IPS-NIHi11 (cell line): Measurements from ENCODE around the gene KLHL21.
"Not testable (repeated sequence)": the region's sequence is repeated elsewhere in the genome, so short reads cannot be mapped to it uniquely, and the experiment has no call there.

Source experiments
- DNase-seq: peaks from one replicate; pipeline ENCODE4 v3.0.0; 2012; ENCODE audit warnings: mixed read lengths, low spot score

Gene KLHL21

DNA sequence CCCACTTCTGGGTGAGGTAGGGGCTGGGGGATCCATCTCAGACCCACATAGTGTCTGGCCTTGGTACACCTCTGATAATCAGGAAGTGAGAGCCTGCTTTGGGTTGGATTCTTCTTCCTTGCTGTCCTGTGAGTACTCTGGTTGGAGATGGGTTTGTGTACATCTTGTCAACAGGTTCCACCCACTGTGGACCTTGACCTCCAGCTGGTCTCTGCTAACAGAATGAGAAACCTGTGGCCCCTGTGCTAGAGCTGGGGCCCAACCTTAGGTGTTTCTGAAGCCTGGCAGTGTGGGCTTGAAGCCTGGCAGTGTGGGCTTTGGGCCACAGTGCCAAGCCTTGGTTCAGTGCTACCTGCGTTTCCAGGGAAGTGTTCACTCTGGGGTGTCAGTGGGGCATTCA lies 20.3 kb downstream of the KLHL21 start:
- no peak for DNase-seq

DNA sequence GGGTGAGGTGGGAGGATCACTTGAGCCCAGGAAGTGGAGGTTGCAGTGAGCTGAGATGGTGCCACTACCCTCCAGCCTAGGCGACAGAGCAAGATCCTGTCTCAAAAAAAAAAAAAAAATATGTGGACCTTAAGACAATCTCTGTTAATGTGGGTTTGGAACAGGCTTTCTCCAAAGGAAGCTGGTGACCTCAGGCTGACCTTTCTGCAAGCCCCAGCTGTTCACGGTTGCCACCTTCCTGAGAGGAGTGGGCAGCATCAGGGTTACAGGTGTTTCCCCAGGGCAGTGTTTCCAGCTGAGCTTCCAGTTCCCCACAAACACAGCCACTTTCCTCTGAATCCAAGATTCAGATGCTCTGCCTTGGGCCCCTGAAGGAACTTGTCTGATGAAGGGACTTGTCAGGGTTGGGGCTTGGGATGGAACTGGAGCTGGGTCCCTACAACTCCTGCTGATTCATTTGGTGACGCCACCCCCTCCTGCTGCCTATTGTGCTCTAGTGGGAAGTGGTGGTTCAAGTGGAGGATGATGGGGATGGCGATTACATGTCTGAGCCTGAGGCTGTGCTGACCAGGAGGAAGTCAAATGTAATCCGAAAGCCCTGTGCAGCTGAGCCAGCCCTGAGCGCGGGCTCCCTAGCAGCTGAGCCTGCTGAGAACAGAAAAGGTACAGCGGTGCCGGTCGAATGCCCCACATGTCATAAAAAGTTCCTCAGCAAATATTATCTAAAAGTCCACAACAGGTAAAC lies 20.9 kb downstream of the KLHL21 start:
- DNase-seq = no peak

DNA sequence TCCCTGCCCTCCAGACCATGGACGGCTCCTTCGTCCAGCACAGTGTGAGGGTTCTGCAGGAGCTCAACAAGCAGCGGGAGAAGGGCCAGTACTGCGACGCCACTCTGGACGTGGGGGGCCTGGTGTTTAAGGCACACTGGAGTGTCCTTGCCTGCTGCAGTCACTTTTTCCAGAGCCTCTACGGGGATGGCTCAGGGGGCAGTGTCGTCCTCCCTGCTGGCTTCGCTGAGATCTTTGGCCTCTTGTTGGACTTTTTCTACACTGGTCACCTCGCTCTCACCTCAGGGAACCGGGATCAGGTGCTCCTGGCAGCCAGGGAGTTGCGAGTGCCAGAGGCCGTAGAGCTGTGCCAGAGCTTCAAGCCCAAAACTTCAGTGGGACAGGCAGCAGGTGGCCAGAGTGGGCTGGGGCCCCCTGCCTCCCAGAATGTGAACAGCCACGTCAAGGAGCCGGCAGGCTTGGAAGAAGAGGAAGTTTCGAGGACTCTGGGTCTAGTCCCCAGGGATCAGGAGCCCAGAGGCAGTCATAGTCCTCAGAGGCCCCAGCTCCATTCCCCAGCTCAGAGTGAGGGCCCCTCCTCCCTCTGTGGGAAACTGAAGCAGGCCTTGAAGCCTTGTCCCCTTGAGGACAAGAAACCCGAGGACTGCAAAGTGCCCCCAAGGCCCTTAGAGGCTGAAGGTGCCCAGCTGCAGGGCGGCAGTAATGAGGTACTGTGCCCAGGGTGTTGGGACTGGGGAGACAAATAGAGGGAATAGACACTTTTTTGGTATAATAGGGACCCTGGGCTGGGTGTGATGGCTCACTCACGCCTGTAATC lies 21.9 kb downstream of the KLHL21 start:
- no peak for DNase-seq

DNA sequence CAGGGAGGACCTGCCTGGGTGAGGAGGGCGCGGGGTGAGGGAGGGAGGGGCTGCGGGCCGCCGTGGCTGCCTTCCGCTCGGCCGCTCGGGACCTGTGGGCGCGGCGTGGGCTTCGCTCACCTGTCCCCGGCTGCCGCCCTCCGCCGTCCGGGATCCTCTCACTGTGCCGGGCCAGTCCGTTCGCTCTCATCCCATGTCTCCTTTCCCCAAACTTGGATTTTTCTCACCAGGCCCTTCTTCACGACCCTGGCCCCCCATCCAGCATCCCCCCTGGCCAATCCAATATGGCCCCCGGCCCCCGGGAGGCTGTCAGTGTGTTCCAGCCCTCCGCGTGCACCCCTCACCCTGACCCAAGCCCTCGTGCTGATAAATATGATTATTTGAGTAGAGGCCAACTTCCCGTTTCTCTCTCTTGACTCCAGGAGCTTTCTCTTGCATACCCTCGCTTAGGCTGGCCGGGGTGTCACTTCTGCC lies 22.5 kb downstream of the KLHL21 start:
- no peak for DNase-seq

DNA sequence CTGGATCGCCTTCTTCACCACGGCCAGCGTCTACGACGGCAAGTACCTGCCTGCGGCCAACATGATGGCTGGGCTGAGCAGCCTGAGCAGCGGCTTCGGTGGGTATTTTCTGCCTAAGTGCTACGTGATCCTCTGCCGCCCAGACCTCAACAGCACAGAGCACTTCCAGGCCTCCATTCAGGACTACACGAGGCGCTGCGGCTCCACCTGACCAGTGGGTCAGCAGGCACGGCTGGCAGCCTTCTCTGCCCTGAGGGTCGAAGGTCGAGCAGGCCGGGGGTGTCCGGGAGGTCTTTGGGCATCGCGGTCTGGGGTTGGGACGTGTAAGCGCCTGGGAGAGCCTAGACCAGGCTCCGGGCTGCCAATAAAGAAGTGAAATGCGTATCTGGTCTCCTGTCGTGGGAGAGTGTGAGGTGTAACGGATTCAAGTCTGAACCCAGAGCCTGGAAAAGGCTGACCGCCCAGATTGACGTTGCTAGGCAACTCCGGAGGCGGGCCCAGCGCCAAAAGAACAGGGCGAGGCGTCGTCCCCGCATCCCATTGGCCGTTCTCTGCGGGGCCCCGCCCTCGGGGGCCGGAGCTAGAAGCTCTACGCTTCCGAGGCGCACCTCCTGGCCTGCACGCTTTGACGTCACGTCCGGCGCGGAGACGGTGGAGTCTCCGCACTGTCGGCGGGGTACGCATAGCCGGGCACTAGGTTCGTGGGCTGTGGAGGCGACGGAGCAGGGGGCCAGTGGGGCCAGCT lies 23.1 kb downstream of the KLHL21 start, which contains the start of gene ZBTB48:
Gene ZBTB48, plus strand, starts transcription at position 621 of the 745 bp plus-strand sequence. CDS start 616 bp downstream, outside the sequence.
- peak; percentile 100 for DNase-seq

DNA sequence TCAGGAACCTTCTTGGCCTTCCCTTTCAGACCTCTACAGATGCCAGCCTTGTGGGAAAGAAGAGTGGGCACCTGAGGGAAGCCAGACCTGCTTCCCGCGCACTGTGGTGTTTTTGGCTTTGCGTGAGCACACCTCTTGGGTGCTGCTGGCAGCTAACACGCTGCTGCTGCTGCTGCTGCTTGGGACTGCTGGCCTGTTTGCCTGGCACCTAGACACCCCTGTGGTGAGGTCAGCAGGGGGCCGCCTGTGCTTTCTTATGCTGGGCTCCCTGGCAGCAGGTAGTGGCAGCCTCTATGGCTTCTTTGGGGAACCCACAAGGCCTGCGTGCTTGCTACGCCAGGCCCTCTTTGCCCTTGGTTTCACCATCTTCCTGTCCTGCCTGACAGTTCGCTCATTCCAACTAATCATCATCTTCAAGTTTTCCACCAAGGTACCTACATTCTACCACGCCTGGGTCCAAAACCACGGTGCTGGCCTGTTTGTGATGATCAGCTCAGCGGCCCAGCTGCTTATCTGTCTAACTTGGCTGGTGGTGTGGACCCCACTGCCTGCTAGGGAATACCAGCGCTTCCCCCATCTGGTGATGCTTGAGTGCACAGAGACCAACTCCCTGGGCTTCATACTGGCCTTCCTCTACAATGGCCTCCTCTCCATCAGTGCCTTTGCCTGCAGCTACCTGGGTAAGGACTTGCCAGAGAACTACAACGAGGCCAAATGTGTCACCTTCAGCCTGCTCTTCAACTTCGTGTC lies 23.9 kb downstream of the KLHL21 start:
- DNase-seq = no peak

DNA sequence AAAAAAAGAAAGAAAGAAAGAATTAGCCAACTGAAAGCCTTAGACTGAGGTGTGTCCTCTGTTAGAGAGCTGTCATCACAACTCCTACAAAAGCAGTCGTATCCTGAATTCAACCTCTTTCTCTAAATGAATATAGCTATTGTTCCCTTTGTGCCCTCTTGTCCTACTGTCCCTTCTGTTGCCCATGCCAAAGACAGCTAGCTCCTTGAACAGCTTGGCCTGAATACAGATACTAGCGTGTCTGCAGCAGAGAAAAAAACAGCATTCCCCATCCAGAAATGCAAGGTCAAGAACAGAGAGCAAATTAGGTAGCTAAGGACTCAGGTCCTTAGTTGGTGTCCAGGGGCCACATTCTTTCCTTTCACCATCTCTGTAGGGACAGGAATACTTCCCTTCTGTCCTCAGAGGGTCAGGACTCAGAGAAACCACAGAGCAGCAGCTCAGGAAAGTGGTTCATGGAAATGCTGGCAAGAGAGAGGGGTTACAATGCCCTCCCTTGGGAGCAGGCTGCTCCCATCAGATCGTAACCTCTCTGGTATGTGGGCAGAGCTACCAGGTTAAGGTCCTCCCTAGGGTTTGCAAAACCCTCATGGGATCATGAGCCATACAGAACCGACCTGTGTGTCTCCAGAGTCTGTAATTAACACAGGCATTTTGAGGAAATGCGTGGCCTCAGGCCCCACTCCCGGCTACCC lies 24.7 kb downstream of the KLHL21 start:
- no peak for DNase-seq

DNA sequence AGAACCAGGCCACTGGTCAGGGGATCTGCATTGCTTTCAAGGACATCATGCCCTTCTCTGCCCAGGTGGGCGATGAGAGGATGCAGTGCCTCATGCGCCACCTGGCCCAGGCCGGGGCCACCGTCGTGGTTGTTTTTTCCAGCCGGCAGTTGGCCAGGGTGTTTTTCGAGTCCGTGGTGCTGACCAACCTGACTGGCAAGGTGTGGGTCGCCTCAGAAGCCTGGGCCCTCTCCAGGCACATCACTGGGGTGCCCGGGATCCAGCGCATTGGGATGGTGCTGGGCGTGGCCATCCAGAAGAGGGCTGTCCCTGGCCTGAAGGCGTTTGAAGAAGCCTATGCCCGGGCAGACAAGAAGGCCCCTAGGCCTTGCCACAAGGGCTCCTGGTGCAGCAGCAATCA lies 27.9 kb downstream of the KLHL21 start:
- no peak for DNase-seq

DNA sequence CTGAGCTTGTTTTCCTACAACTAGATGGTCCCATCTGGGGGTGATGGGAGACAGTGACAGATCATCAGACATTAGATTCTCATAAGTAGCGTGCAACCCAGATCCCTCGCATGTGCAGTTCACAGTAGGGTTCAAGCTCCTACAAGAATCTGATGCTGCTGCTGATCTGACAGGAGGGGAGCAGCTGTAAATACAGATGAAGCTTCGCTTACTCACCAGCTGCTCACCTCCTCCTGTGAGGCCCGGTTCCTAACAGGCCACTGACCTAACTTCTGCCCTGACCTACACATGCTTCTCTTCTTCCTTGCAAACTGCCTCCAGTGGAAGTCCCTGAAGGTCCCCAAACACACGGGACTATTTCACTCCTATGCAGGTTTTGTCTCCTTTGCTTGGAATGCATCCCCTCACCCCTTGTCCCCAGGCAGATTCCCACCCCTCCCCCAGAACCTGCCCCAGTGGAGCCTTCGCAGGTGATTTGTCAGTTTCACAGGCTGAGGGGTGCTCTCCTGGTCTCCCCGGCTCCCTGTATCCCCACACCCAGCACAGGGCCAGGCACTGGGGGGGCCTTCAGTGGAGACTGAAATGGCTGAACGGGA lies 28.5 kb downstream of the KLHL21 start:
- DNase-seq = no peak

DNA sequence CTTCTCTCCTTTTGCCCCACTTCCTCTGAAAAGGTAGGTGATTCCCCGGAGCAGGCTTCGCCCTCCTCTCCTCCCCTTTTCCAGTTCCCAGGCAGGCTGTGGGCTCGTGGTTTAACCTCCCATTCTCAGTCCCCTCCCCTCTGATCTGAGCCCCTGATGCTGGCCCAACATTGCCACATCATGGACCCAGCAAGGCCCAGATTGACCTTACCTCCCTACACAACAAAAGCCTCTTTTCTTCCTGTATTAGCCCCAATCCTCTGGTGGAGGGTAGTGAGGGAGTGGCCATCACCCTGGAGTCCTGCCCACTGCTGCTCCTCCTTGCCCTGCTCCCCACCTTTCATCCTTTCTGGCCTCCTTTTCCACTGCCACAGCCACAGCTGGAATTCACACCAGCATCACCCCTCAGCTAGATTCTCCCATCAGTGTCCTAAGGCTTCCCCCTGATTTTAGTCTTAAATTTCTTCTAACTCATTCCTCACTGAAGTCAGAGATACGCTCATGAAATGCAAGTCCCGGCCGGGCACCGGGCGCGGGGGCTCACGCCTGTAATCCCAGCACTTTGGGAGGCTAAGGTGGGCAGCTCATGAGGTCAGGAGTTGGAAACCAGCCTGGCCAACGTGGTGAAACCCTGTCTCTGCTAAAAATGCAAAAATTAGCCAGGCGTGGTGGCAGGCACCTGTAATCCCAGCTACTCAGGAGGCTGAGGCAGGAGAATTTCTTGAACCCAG lies 29.9 kb downstream of the KLHL21 start:
- no peak for DNase-seq

DNA sequence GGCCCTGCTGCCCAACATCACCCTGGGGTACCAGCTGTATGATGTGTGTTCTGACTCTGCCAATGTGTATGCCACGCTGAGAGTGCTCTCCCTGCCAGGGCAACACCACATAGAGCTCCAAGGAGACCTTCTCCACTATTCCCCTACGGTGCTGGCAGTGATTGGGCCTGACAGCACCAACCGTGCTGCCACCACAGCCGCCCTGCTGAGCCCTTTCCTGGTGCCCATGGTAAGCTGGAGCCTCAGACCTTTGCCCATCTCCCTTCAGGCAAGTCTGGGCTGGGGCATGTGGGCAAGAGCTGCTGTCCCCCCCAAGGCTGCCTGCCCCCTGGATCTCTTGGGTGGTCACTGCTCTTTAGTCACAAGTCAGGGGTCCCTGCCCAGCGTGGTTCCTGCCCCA lies 31.7 kb downstream of the KLHL21 start:
- DNase-seq = no peak

DNA sequence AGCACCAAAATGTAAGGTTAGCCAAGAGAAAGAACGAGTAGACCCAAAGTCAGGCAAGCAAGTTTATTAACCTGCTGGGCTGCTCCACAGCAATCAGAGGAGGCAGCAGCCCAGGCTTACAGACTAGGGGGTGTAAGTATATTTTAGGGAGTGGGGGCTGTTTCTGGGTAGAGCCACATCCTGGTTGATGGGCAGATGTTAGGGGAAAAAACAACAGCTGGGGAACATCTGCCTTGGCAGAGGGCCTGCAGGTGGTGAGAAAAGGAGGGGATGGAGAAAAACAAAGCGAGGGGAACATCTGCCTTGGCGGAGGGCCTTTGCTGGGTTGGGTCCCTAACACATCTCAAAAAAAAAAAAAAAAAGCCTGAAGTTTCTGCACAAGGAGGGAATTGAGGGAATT lies 32.6 kb downstream of the KLHL21 start:
- no peak for DNase-seq

DNA sequence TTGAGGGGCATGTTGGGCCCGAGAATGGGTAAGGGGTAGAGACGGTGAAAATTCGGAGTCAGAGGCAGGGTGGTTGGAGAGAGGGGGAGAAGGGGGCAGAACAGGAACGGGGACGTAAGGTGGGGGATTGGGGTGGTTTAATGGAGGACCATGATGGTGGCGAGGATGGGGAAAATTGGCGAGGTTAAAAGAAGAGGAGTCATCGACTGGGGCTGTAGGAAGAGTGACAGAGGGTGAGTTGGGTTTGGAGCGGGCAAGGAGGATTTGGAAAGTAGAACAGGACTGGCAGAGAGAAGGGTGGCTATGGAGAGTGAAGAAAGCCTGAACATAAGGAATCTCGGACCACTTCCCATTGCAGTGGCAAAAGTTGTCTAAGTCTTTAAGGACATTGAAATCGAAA lies 33.6 kb downstream of the KLHL21 start:
- DNase-seq = no peak

DNA sequence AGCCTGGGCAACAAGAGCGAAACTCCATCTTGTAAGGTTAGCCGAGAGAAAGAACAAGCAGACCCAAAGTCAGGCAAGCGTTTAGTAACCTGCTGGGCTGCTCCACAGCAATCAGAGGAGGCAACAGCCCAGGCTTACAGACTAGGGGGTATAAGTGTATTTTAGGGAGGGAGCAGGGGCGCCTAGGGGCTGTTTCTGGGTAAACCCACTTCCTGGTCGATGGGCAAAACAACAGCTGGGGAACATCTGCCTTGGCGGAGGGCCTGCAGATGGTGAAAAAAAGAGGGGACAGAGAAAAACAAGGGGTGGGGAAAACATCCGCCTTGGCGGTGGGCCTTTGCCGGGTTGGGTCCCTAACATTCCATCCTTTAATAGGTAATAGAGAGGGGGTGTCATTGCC lies 42.4 kb downstream of the KLHL21 start:
- DNase-seq = no peak

DNA sequence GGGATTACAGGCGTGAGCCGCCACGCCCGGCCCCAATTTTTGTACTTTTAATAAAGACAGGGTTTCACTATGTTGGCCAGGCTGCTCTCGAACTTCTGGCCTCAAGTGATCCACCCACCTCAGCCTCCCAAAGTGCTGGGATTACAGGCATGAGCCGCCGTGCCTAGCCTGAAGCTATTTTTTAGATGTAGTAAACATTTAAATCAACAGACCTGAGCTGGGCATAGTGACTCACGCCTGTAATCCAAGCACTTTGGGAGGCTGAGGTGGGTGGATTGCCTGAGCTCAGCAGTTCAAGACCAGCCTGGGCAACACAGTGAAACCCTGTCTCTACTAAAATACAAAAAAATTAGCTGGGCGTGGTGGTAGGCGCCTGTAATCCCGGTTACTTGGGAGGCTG lies 43.5 kb downstream of the KLHL21 start:
- not testable (repeated sequence) for DNase-seq

DNA sequence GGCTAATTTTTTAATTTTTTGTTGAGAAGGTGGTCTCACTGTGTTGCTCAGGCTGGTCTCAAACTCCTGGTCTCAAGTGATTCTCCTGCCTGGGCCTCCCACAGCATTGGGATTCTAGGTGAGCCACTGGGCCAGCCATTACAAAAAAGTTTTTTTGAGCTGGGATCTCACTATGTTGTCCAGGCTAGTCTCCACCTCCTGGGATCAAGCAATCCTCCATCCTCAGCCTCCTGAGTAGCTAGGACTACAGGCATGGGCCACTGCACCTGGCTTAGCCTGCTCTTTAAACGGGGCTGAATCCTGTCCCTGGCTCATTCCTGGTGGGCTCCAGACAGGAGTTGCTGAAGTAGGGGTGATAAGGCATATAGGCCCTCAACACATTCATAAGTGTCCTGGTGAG lies 45.1 kb downstream of the KLHL21 start:
- DNase-seq = no peak

DNA sequence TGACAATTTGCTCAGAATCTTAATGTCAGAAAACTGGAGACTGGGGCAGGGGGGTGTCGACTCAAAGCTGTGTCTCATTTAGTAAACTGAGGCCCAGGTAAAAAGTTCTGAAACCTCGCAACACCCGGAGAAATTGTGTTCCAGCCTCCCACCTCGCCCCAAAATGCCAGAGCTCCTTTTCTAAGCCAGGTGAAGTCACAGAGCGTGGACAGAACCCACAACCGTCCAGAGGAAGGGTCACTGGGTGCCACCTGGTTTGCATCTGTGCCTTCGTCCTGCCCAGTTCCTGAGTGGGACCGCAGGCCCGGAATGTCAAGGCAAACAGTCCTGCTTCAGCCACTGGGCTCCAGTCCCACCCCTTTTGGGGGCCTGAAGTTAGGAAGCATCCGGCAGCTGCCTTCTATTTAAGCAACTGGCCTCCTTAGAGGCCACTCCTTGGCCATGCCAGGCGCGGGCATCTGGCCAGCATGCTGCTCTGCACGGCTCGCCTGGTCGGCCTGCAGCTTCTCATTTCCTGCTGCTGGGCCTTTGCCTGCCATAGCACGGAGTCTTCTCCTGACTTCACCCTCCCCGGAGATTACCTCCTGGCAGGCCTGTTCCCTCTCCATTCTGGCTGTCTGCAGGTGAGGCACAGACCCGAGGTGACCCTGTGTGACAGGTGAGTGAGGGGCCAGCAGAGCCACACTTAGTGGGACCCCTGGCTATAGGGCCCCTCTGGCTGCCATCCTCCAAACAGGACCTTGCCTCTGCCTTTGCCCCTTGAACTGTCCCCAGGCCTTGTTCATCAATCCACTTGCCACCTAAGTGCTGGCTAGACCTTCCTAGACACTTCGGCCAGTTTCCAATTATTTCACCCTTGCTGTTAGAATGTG lies 47.5 kb downstream of the KLHL21 start, which contains the start of gene TAS1R1:
Gene TAS1R1, plus strand, starts transcription at position 401 of the 872 bp plus-strand sequence. Its CDS starts 67 bp downstream, at position 468.
- DNase-seq = no peak

DNA sequence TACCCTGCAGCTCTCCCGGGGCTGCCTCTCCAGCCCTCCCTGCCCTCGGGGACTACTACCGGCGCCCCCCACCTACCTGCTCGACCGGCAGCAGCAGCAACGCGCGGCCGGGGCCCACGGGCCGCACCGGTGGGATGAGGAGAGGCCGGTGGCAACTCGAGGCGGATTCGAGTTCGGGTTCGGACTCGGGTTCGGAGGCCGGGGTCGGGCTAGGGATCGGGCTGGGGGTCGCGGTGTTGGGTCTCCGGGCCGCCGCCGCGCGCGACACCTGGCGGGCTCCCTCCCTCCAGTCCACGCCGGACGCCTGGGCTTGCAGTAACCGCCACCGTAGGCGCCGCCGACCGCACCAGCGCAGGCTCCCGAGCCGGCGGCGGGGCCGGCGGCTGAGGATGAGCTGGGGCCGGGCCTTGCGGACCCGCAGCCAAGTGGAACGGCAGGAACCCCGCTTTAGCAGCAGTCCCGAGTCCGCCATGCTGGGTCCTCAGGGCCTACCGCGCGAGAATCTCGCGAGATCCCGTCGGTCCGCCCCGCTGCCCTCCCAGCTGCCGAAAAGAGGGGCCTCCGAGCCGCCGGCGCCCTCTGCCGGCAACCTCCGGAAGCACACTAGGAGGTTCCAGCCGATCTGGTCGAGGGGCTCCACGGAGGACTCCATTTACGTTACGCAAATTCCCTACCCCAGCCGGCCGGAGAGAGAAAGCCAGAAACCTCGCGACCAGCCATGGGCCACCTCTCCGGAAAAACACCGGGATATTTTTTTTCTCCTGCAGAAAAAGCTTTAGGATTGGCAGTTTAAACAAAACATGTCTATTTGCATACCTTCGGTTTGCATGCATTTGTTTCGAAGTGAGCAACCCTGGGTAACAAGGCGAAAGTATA lies 48.4 kb downstream of the KLHL21 start, which contains the start of gene NOL9:
Gene NOL9, minus strand, starts transcription at position 483 of the 876 bp plus-strand sequence. Its CDS starts 11 bp downstream, at position 472.
- DNase-seq = peak; percentile 99
